GM21786 (cell line): ENCODE measurements around the gene PCDHA6.
"Not testable (repeated sequence)": the region's sequence is repeated elsewhere in the genome, so short reads cannot be mapped to it uniquely, and the experiment has no call there.

Source experiments
- ATAC-seq: cut with Tn5 transposase; IDR thresholded peaks from one replicate; pipeline ENCODE4 v1.9.1; 2021; ENCODE audit not compliant: unreplicated experiment

Gene PCDHA6

DNA sequence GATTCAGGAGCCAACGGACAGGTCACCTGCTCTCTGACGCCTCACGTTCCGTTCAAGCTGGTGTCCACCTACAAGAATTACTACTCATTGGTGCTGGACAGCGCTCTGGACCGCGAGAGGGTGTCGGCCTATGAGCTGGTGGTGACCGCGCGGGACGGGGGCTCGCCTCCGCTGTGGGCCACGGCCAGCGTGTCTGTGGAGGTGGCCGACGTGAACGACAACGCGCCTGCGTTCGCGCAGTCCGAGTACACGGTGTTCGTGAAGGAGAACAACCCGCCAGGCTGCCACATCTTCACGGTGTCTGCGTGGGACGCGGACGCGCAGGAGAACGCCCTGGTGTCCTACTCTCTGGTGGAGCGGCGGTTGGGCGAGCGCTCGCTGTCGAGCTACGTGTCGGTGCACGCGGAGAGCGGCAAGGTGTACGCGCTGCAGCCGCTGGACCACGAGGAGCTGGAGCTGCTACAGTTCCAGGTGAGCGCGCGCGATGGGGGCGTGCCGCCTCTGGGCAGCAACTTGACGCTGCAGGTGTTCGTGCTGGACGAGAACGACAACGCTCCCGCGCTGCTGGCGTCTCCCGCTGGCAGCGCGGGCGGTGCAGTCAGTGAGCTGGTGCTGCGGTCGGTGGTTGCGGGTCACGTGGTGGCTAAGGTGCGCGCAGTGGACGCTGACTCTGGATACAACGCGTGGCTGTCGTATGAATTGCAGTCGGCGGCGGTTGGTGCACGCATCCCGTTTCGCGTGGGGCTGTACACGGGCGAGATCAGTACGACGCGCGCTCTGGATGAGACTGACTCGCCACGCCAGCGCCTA, 29.6 kb downstream of the PCDHA6 start:
- ATAC-seq: no peak

DNA sequence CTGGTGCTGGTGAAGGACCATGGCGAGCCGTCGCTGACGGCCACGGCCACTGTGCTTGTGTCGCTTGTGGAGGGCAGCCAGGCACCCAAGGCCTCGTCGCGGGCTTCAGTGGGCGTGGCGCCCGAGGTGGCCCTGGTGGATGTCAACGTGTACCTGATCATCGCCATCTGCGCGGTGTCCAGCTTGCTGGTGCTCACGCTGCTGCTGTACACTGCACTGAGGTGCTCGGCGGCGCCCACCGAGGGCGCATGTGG, 30.2 kb downstream of the PCDHA6 start:
- ATAC-seq: no peak

GRCh38 chr5:140862441-140863295, 34.9 kb downstream of the PCDHA6 start:
- ATAC-seq: no peak

- no peak for ATAC-seq
Observed at GRCh38 chr5:140868721-140869554, 41.2 kb downstream of the PCDHA6 start, which contains the start of gene PCDHA11. Gene PCDHA11, plus strand, starts transcription at chr5:140868957. Its CDS starts 147 bp downstream, at chr5:140869104.

GRCh38 chr5:140869555-140869886, 41.8 kb downstream of the PCDHA6 start:
- no peak for ATAC-seq

DNA sequence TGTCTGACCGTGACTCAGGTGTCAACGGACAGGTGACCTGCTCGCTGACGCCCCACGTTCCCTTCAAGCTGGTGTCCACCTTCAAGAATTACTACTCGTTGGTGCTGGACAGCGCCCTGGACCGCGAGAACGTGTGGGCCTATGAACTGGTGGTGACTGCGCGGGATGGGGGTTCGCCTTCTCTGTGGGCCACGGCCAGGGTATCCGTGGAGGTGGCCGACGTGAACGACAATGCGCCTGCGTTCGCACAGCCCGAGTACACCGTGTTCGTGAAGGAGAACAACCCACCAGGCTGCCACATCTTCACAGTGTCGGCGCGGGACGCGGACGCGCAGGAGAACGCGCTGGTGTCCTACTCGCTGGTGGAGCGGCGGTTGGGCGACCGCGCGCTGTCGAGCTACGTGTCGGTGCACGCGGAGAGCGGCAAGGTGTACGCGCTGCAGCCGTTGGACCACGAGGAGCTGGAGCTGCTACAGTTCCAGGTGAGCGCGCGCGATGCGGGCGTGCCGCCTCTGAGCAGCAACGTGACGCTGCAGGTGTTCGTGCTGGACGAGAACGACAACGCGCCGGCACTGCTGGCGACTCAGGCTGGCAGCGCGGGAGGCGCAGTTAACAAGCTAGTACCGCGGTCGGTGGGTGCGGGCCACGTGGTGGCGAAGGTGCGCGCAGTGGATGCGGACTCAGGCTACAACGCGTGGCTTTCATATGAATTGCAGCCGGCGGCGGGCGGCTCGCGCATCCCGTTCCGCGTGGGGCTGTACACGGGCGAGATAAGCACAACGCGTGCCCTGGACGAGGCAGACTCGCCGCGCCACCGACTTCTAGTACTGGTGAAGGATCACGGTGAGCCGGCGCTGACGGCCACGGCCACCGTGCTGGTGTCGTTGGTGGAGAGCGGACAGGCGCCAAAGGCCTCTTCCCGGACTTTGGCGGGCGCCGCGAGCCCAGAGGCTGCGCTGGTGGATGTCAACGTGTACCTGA, 42.8 kb downstream of the PCDHA6 start:
- ATAC-seq: no peak

- ATAC-seq: no peak
Observed at GRCh38 chr5:140875085-140876065, 47.6 kb downstream of the PCDHA6 start, which contains the start of gene PCDHA12. Gene PCDHA12, plus strand, starts transcription at chr5:140875308. Its CDS starts 165 bp downstream, at chr5:140875473.

DNA sequence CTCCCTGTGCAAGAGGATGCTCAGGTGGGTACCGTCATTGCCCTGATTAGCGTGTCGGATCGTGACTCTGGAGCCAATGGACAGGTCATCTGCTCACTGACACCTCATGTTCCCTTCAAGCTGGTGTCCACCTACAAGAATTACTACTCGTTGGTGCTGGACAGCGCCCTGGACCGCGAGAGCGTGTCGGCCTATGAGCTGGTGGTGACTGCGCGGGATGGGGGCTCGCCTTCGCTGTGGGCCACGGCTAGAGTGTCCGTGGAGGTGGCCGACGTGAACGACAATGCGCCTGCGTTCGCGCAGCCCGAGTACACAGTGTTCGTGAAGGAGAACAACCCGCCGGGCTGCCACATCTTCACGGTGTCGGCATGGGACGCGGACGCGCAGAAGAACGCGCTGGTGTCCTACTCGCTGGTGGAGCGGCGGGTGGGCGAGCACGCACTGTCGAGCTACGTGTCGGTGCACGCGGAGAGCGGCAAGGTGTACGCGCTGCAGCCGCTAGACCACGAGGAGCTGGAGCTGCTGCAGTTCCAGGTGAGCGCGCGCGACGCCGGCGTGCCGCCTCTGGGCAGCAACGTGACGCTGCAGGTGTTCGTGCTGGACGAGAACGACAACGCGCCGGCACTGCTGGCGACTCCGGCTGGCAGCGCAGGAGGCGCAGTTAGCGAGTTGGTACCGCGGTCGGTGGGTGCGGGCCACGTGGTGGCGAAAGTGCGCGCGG, 48.9 kb downstream of the PCDHA6 start:
- not testable (repeated sequence) for ATAC-seq

GRCh38 chr5:140877262-140877581, 49.5 kb downstream of the PCDHA6 start:
- no peak for ATAC-seq
